ENCODE measurements around the gene DNAJB5.
A peak's percentile ranks its signal among the peaks of the same experiment; 100 is the strongest.
"Not testable (repeated sequence)": the region's sequence is repeated elsewhere in the genome, so short reads cannot be mapped to it uniquely, and the experiment has no call there.

Gene DNAJB5

DNA sequence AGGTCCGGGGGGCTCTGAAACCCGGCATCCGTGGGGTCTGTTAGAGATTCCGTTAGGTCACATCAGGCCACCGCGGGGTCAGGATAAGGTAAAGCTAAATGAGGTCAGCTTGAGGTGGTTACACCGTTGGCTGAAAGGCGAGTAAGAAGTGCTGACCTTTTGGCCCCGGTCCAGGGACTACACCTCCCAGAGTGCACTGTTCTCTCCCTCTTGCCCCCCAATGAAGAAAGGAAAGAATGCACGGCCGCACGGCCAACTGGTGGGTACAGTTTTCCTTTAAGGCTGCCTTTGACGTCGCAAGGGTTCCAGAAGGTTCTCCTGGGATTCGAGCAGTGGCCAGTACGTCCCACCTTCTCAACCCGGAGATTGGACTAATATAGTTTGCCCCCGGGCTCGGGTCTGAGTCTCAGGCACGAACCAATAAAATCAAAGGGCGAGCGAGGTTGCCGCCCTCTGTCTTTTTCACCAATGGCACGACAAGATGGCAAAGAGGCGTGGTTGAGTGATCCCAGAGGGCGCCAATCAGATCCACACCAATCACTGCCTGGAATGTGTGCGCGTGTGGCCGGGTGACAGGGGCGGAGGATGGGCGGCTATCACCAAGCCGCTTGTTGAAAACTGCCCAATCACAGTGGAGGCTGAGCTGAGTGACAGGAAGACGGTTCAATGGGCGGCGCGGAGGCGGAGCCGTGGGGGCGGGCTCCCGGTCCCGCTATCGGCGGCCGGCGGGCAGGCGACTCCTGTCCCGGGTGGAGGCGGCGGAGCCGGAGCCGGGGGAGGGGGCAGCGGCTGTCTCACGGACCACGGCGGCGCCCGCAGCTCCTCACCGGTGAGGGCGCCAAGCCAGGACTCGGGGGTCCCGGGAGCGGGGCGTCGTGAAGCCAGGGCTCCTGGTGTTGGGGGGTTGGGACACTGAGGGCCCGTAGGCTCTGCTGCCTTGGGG lies at the start of gene DNAJB5:
DNAJB5 (plus strand) TSS at position 743 of the 943 bp plus-strand sequence. CDS start 886 bp downstream, outside the sequence.
- DNase-seq: peak; percentile 95 to 100 (median 99)

DNA sequence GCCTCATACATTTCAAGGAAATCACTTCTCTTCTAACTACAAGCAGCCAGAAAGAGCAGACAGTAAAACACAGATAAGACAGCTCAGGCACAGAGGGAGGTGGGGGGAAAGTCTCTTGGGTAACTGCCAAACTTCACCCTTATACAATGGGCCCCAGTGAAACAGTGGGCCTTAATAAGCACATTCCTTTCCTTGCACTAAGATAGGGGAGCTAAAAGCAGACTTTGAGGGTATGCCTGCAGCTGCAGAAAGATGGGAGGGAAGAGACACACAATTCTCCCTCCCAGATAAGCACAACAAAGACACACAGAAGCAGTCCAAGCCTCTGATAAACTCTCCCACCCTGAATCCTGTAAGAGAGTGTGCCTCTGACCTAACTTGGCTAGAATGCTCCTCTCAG lies 49.6 kb upstream of the DNAJB5 start:
- DNase-seq: not testable (repeated sequence)

DNA sequence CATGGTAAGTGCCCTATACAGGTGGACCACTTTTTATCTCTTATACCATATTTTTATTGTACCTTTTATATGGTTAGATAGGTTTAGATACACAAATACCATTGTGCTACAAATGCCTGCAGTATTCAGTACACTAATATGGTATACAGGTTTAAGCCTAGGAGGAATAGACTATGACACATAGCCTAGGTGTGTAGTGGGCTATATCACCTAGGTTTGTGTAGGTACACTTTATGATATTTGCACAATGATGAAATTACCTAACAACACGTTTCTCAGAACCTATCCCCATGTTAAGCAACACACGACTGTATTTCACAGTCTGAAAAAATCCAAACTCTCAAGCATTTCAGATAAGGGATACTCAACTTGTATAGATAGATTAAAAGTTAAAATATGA lies 41.1 kb upstream of the DNAJB5 start:
- DNase-seq: no peak

DNA sequence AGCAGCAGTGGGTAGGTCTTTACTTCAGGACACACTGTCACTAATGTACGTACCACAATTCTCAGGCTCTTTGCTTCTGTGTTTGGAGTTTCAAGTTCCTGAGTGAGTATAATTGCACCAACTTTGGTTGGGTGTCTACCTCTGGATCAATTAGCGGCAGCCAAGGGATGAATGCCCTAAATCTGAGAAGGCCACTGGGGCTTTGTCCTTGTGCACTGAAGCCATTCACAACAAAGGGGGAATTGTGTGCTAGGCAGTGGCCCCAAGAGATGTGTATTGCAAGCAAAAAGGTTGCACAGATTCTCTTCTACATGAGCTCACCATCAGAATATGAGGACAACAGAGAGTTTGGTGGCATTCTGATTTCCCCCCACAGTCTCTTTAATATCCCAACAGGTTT lies 35.3 kb upstream of the DNAJB5 start:
- no peak for DNase-seq

DNA sequence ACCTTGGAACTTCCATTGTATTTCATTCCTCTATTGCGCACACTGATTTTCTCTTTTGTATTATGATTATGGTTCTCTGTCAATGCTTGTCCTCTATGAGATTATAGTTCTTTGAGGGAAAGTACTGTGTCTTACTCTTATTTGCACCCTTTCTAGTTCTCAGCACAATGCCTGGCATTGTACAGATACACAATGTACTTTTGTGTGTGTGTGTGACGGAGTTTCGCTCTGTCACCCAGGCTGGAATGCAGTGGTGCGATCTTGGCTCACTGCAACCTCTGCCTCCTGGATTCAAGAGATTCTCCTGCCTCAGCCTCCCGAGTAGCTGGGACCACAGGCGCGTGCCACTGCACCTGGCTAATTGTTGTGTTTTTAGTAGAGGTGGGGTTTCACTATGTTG lies 33.5 kb upstream of the DNAJB5 start:
- DNase-seq: not testable (repeated sequence)

DNA sequence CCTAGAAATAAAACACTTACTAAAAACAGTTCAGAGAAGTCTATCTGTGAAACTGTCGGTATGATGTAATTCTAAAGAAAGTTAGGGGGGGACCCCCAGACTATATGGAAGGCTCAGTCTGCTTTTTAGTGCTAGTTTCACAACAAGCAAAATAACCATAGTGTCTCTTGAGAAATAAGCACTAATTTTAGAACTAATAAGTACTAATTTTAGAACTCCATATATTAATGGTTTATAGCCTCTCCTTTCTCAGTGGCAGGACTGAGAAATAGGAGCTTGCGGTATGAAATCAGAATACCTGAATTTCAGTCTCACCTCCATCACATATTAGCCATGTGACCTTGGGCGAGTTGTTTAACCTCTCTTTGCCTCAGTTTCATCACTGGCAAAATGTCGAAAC lies 32.9 kb upstream of the DNAJB5 start:
- no peak for DNase-seq

DNA sequence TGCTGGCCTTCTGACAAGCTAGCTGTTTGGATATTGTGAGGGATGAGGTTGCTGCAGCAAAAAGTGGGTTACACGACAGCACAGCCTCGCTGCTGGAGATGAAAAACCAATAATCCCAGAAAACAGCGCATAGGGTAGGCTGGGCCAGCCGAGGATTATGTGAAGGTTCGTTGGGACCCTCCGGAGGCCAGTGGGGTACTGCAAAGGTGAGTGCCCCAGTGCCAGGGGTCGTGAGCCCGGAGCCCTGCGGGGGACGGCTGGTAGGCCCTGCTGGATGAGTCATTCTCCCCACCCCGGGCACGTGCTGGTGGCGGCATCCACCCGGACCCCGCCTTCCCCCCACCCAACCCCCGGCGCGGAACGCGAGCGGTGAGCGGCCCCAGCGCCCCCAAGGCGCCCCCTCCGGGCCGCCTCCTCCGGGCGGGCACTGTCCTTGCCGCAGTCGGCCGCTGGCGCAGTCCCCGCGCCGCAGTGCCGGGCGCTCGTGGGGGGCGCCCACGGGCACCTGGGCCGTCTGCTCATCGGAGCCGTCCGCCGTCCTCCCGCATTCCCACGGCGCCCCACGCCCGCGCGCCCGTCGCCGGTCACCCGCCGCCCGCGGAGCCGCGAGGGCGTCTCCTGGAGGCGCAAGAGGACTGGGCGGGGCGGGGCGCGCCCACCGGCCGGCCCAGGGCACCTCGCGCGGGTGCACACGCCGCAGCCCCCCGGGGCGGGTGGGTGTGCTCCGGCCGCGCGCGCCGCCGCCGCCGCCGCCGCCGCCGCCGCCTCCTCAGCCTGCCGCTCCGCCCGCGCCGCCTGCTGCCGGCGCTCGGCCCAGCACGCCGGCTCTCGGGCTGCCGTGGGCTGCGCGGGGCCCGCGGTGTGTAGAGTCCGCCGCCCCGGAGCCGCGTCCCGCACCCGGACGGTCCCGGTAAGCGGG lies 31.8 kb upstream of the DNAJB5 start, which contains the start of gene PHF24:
PHF24 (plus strand) TSS at position 794 of the 919 bp plus-strand sequence. CDS start 13,014 bp downstream, outside the sequence.
- DNase-seq: peak in 2 of 14 donors; percentile 31 to 52

DNA sequence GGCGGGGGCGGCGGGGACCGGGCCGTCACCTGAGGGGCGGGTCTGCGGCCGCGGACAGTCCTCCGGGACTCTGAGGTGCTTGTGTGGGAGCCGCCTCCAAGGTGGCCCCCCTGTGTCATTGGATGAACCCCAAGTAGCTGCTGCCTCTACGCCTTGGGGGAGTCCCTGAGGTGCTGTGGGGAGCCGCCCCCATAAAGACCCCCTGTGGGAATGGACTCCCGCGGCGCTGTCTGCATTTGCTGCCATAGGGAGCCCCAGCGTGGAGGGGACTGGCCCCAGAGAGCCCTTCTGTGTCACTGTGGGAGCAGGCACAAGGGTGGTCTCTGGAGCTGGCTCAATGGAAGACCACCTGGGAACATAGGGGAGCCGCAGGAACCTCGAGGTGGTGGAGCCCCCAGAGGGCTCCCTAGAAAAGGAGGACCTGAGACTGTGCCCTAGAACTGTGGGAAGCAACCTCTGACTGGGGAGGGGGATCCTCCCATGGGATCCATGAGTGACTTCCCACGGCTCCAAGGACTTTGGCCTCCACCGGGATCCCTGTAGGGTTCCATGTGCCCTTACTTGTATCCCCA lies 31.0 kb upstream of the DNAJB5 start:
- peak in 1 of 14 donors; percentile 31 for DNase-seq

DNA sequence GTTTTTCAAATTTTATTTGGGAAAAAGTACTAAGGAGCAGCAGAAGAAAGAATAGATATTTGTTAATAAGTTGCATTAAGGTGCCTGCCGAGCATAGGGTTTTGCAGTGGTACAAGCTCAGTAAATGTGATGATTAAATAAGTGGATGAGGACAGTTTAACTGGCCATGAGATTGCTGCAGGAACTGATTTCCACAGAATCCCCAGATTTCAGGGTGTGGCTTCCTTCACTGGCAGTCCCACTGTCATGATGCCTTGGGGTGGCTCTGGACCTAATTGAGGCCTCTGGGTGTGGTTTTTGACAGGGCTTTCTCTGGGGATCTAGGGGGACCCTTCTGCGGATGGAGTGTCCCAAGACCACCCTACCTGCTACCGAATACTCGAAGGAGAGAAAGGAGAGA lies 30.1 kb upstream of the DNAJB5 start:
- DNase-seq: no peak

DNA sequence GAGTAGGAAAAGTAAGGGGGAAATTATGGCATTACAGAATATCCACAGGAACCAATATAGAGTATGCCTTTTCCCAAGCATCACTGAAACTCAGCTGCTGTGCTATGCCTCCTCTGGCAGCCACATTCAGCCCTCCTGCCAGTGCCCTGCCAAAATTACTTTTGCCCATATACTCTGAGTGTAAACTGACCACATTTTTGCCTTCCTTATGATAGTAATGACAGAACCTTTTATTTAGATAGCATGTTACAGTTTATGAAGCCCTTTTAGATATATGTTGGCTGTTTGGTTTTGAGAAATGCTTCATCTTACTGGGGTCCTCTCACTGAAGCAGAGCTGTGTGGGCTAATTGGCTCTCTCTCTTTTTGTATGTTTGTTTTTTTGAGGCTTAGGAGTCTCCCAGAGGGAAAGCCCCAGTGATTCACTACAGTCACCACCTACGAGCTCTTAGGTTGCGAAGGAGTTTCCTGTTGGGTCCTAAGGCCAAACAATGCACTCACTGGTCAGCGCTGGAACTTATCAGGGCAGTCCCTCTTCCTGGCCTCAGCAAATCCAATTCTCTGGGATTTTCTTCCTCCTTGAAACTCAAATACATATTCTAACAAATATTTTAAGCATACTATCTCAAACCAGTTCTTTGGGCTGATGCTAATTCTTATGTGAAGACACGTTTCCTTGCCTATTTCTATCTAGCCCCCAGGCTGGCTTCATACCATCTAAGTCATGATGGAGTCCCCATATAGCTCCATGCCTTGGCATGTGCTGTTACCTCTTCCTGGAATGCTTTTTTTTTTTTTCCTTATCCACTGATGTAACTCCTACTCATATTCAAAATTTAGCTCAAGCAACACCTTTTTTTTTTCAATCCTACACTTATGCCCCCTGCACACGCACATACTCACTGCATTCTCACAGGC lies 27.7 kb upstream of the DNAJB5 start:
- no peak for DNase-seq

DNA sequence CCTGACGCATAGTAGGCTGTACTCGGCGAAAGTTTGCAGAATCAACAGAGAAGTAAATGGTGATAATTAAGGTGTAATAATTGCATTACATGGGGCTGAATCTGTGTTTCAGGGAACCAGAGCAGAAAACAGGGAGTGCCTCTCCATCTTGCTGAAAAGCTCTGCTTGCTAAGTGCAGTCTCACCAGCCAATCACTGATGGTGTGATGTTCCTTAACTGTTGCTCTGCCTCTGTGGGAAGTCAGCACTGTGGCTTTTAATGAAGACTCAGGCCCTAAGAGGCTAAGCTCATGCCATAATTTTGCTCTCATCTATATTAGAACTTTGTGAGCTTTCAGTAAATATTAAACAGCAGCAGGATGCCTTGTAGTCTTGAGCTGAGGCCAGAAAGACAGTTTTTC lies 27.0 kb upstream of the DNAJB5 start:
- DNase-seq: no peak

DNA sequence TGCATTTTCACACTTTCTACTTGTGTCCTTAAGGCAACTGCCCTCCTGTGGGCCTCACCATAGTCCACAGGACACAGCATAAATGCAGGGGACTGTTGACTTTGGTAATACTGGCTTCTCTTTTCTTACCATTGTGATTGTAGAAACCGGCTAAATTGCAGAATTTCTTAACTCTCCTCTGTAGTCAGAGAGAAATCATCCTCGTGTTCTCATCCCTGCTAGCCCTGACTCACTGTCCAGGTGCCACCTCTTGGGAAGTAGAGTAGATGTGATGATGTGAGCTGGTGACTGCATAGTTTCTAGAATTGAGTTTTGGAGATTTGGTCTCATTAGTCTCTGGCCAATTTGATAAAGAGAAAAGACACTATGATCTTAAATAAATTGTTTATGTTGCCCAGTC lies 26.0 kb upstream of the DNAJB5 start:
- DNase-seq: no peak

DNA sequence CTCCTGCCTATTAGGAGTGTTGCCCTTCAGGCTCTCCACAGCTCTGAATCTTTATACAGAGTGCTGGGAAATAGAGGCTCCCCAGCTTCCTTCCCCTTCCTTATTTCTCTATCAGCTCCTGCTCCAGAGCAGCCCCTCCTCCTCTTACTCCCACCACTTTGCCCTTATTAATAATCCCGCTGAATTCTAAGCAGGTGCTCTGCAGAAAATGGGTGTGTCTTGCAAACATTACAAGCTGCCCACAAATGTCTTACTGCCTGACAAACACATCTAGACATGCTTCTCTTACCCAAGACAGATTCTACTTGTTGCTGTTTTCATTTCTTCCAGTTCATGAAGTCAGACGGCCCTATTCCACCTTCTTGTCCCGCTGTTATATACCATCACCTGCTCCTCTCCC lies 25.1 kb upstream of the DNAJB5 start:
- DNase-seq: no peak

DNA sequence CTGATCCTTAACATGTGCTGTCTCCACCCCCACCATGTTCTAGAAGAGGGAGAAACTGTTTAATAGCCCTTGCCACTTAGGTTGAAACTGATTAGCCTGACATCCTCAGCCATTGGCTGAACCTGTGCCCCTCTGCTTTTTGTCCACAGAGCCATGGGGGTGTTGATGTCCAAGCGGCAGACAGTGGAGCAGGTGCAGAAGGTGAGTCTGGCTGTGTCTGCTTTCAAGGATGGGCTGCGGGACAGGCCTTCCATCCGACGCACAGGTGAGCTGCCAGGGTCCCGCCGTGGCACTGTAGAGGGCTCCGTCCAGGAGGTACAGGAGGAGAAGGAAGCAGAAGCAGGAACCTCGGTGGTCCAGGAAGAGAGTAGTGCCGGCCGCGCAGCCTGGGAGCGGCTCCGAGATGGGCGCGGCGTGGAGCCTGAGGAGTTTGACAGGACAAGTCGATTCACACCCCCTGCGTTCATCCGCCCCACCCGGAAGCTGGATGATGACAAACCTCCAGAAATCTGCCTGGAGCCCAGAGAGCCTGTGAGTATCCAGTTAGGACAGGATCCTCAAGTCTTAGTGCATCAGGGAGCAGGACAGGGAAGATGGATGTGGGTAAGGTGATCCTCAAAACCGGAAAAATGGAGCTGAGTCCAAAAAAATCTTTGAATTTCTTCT lies 18.3 kb upstream of the DNAJB5 start:
- no peak for DNase-seq

DNA sequence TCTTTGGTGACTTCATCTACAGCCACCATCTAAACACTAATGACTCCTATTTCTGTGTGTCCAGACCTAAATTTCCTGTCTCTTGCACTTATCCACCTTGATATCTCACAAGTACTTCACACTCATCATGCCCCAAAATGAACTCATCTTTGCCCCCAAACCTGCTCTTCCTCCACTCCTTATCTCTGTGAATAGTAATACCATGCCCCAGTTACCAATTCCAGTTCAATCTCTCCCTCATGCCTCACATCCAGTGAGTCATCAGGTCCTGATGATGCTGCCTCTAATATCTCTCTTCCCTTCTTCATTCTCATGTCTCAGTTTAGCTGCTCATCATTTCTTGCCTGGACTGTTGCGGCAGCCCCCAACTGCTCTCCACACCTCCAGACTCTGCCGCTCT lies 14.9 kb upstream of the DNAJB5 start:
- DNase-seq: no peak

DNA sequence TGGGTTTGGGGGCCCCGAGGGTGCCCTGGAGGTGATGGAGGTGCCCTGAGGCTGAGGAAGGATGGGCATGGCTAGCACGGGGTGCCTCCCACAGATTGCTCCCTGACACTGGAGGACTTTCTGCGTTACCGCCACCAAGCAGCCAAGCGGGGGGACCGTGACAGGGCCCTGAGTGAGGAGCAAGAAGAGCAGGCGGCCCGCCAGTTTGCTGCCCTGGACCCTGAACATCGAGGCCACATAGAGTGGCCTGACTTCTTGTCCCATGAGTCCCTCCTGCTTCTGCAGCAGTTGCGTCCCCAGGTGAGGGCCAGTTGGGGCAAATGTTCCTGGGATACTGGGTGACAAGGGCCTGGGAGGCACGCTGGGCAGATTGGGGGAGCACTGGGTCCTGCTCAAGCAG lies 13.1 kb upstream of the DNAJB5 start:
- DNase-seq: no peak

DNA sequence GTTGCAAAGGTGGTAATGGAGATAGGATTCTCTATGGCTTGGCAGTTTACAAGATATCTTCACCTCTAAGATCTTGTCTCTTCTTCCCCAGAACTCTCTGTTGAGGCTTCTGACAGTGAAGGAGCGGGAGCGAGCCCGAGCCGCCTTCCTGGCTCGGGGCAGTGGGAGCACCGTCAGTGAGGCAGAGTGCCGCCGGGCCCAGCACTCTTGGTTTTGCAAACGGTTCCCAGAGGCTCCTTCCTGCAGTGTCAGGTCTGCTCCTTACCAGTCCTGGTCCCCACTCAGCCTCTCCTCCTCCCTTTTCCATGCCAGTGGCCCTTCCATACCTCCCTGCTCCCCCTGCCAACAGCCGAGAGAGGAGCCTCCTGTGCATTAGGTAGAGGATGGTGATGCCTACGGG lies 12.6 kb upstream of the DNAJB5 start:
- DNase-seq: no peak

DNA sequence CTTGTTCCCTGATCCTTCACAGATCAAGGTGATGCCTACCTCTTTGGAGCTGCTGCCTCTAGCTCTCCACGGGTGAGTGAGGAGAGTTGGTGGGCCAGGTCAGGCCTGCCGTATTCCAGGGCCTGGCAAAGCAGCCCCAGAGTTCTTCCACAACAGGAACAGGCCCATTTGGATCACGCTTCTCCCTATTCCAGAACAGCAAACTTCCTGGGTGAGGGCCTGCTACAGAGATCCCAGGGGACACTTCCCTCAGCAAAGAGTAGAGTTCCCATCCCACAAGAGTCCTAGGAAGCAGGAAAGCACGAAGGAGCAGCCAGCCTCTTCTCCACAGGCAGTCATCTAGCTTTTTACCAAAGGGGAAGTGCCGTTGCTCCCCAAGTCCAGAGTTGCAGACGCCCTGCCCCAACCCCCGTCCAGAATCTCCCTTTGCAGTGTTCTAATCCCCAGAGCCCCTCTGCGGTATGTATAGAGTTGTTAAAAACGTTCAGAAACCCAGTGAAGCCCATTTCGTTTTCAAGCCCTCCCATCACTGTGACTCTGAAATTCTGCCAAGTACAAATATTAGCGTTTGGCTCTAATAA lies 9.3 kb upstream of the DNAJB5 start:
- no peak for DNase-seq

DNA sequence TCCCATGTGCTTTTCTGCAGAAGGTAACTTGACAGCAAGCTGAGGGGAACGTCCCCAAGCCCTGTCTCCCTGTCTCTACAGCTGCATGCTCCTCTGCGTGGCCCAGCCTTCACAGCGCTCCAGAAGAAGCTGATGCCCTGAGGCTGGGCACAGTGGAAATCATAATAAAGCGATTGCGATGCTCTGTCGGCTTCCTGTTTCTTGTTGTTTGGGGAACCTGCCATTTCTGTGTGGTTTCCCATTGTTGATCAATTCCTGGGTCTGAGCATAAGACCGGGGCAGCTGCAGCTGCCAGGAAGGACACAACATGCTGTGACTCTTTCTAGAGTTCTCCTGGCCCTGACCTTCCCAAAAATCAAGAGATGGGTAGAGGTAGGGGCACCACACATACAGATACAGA lies 7.2 kb upstream of the DNAJB5 start:
- no peak for DNase-seq

DNA sequence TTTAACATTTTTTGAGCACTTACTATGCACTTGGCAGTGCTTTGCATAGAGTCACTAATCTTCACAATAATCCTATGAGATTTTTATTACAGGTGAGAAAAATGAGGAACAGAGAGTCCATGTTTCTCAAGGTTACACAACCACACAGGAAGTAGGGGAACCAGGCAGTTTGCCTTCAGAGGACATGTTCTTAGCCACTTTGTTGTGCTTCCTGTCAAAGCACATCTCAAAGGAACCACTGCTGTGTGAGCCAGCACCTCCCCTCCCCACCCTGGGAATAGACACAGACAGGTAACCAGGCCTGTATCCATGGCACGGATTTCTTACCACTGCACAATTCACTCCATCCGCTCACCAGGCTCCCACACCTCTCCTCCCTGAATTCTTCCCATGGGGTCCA lies 6.3 kb upstream of the DNAJB5 start:
- DNase-seq: no peak

DNA sequence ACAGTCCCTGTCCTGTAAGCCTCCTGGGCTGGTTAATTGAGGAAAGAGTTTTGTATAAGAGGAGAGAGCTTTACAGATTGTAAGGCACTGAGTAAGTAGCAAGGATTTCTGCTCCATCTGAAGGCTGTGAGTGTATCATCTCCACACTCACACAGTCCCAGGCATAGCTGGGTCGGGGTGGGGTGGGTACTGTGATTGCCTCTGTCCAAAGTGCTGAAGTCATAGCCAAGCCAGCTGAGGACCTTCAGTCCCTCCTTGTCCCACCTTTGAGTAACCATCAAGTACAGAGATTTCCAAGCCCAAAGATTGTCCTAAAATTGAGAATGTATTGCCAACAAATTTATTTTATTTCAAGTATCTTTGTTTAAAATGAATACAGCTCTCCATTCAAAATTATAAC lies 5.5 kb upstream of the DNAJB5 start:
- no peak for DNase-seq
